ENCODE results near the gene OIP5.

Gene OIP5

GRCh38 chr15:41332194-41333025, at the start of gene OIP5, which contains the start of gene NUSAP1:
OIP5 (minus strand) TSS chr15:41332591; CDS start chr15:41332561, 30 bp downstream.
NUSAP1 (plus strand) TSS chr15:41332881; CDS start chr15:41332958, 77 bp downstream.
- peak within 1 kb of the TSS; percentile 87 for H3K4me3 ChIP-seq (ENCODE audit: low read length)
- peaks cover 14% of the 10 kb centered on the region for H3K4me1 ChIP-seq (ENCODE audit: low read length)
- peaks cover 30% of the 10 kb centered on the region for H3K36me3 ChIP-seq (replicated peaks; ENCODE audit: low read depth, low read length)
- H4K20me1 ChIP-seq (ENCODE audit: insufficient read depth, low read length): peaks cover 18% of the 10 kb centered on the region
- H3K79me2 ChIP-seq (ENCODE audit: low read length): peaks cover 62% of the 10 kb centered on the region
- no peaks in the 10 kb centered on the region for H3K27me3 ChIP-seq (ENCODE audit: low read depth, low read length)
- peak within 1 kb of the TSS; percentile 97 for H3K9ac ChIP-seq (ENCODE audit: low read length)
- peak within 1 kb of the TSS; percentile 84 for H3K4me2 ChIP-seq (ENCODE audit: low read length)
- TF ChIP-seq EZH2phosphoT487 (IDR thresholded peaks at IDR 0.05; ENCODE audit: low read depth): no peak
- TF ChIP-seq, protein P1, sequence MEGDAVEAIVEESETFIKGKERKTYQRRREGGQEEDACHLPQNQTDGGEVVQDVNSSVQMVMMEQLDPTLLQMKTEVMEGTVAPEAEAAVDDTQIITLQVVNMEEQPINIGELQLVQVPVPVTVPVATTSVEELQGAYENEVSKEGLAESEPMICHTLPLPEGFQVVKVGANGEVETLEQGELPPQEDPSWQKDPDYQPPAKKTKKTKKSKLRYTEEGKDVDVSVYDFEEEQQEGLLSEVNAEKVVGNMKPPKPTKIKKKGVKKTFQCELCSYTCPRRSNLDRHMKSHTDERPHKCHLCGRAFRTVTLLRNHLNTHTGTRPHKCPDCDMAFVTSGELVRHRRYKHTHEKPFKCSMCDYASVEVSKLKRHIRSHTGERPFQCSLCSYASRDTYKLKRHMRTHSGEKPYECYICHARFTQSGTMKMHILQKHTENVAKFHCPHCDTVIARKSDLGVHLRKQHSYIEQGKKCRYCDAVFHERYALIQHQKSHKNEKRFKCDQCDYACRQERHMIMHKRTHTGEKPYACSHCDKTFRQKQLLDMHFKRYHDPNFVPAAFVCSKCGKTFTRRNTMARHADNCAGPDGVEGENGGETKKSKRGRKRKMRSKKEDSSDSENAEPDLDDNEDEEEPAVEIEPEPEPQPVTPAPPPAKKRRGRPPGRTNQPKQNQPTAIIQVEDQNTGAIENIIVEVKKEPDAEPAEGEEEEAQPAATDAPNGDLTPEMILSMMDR (IDR thresholded peaks at IDR 0.05; ENCODE audit: low read depth, low read length): peak; percentile 50
- peak within 1 kb of the TSS; percentile 68 for H2AFZ ChIP-seq (ENCODE audit: low read depth, low read length)
- no peaks in the 10 kb centered on the region for H3K9me3 ChIP-seq (ENCODE audit: insufficient read depth, low read length)
- peak within 1 kb of the TSS; percentile 91 for H3K27ac ChIP-seq (ENCODE audit: low read length)

DNA sequence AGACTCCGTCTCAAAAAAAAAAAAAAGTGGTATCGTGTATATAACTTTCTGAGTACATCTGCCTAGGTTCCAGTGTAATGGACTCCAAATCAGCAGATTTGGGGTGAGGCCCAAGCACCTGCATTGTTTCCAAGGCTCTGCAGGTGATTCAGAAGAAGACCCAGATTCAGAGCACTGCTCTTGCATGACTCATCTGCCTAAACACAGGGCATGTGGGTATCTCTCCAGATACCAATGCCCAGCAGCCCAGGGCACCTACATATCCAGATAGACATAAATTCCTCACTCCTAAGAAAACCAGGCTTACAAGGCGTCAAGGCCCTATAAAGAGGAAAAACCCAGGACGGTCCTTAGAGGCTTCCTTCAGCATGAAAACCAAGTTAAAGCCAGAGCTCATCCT, 45.6 kb upstream of the OIP5 start:
- Histone ChIP-seq H3K4me1 (ENCODE audit: low read length) (no peaks in the 10 kb centered on the region), H3K4me3 (ENCODE audit: low read length) (no peak overlapping the region), H3K27ac (ENCODE audit: low read length) (no peak overlapping the region), H3K9ac (ENCODE audit: low read length) (no peak overlapping the region), H3K79me2 (ENCODE audit: low read length) (no peaks in the 10 kb centered on the region), H4K20me1 (ENCODE audit: insufficient read depth, low read length) (no peaks in the 10 kb centered on the region), H3K36me3 (replicated peaks; ENCODE audit: low read depth, low read length) (peaks cover 45% of the 10 kb centered on the region), H2AFZ (ENCODE audit: low read depth, low read length) (no peak overlapping the region), H3K9me3 (ENCODE audit: insufficient read depth, low read length) (no peaks in the 10 kb centered on the region), H3K4me2 (ENCODE audit: low read length) (no peak overlapping the region), H3K27me3 (ENCODE audit: low read depth, low read length) (no peaks in the 10 kb centered on the region)
- TF ChIP-seq EZH2phosphoT487 (IDR thresholded peaks at IDR 0.05; ENCODE audit: low read depth): no peak
- TF ChIP-seq, protein P1 (IDR thresholded peaks at IDR 0.05; ENCODE audit: low read depth, low read length): no peak

DNA sequence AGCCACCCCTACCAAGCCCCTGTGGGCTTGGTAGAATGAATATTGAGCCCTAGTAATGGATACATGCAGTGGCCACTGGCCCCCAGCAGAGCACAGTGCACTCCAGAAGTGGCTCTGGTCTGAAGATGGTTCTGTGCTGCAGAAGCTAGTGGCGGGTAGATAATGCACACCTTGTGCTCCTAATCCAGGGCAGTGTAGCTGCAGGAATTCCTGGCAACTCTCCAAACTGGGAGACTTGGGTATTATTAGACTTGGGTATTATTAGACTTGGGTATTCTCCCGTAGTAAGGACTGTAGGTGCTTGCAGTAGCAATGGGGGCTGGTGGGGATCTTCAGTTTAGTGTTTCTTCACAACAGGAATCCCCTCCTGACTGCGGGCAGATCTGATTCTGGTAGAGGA, 35.0 kb upstream of the OIP5 start:
- H3K27me3 ChIP-seq (ENCODE audit: low read depth, low read length): no peaks in the 10 kb centered on the region

GRCh38 chr15:41354371-41354770, 22.0 kb upstream of the OIP5 start:
- Histone ChIP-seq H2AFZ (ENCODE audit: low read depth, low read length) (no peak overlapping the region), H3K4me3 (ENCODE audit: low read length) (no peak overlapping the region), H3K9me3 (ENCODE audit: insufficient read depth, low read length) (no peaks in the 10 kb centered on the region), H3K4me2 (ENCODE audit: low read length) (no peak overlapping the region), H3K36me3 (replicated peaks; ENCODE audit: low read depth, low read length) (peaks cover 69% of the 10 kb centered on the region), H3K4me1 (ENCODE audit: low read length) (no peaks in the 10 kb centered on the region), H4K20me1 (ENCODE audit: insufficient read depth, low read length) (no peaks in the 10 kb centered on the region), H3K79me2 (ENCODE audit: low read length) (peaks cover 7% of the 10 kb centered on the region; the same call in 1 of the 2 replicates), H3K27me3 (ENCODE audit: low read depth, low read length) (no peaks in the 10 kb centered on the region), H3K27ac (ENCODE audit: low read length) (no peak overlapping the region), H3K9ac (ENCODE audit: low read length) (no peak overlapping the region)
- TF ChIP-seq, protein P1 (IDR thresholded peaks at IDR 0.05; ENCODE audit: low read depth, low read length): no peak
- TF ChIP-seq EZH2phosphoT487 (IDR thresholded peaks at IDR 0.05; ENCODE audit: low read depth): no peak

More for the DNA sequence above, 35.0 kb upstream of the OIP5 start:
- Histone ChIP-seq H3K4me3 (ENCODE audit: low read length) (no peak overlapping the region), H3K4me2 (ENCODE audit: low read length) (no peak overlapping the region), H3K4me1 (ENCODE audit: low read length) (no peaks in the 10 kb centered on the region), H3K9ac (ENCODE audit: low read length) (no peak overlapping the region), H3K79me2 (ENCODE audit: low read length) (peaks cover 6% of the 10 kb centered on the region; the same call in 1 of the 2 replicates), H4K20me1 (ENCODE audit: insufficient read depth, low read length) (no peaks in the 10 kb centered on the region), H3K27ac (ENCODE audit: low read length) (no peak overlapping the region), H3K36me3 (replicated peaks; ENCODE audit: low read depth, low read length) (peaks cover 71% of the 10 kb centered on the region), H3K9me3 (ENCODE audit: insufficient read depth, low read length) (no peaks in the 10 kb centered on the region), H2AFZ (ENCODE audit: low read depth, low read length) (no peak overlapping the region)
- TF ChIP-seq, protein P1 (IDR thresholded peaks at IDR 0.05; ENCODE audit: low read depth, low read length): no peak
- no peak for TF ChIP-seq EZH2phosphoT487 (IDR thresholded peaks at IDR 0.05; ENCODE audit: low read depth)

Measured in OCI-LY3 (cell line).